Mucosa of descending colon (tissue), 3 donors: ENCODE measurements around the gene SPRY2. TPM values are rescaled to one million over a fixed set of nuclear protein-coding genes. Genes with fewer than 3 reads are reported as not detected.

Experiments used
- ATAC-seq: fragments of 200-7000 bp; cut with Tn5 transposase; one replicate; pipeline ENCODE4 v1.9.1; 2020; ENCODE audit warnings: mild to moderate bottlenecking, moderate library complexity
- DNase-seq, 3 donors: peaks; one replicate each; pipeline ENCODE4 v3.0.0-alpha.2; 2020
- H3K36me3 ChIP-seq: fragments of 200-600 bp; one replicate; pipeline ENCODE4 v1.8.0; 2021; ENCODE audit warnings: low read depth, mild to moderate bottlenecking
- H3K4me1 ChIP-seq: fragments of 200-600 bp; one replicate; pipeline ENCODE4 v1.8.0; 2021; ENCODE audit warnings: low read depth, mild to moderate bottlenecking
- H3K4me3 ChIP-seq: fragments of 200-600 bp; one replicate; pipeline ENCODE4 v1.8.0; 2021; ENCODE audit warnings: mild to moderate bottlenecking
- H3K9me3 ChIP-seq: fragments of 200-600 bp; one replicate; pipeline ENCODE4 v1.8.0; 2021; ENCODE audit warnings: mild to moderate bottlenecking
- CTCF ChIP-seq: fragments of 200-600 bp; IDR thresholded peaks from one replicate; pipeline ENCODE4 v1.8.0; 2022; ENCODE audit warnings: antibody characterized with exemption, mild to moderate bottlenecking
- intact Hi-C, 2 donors: fragments of 100-400 bp; cut with DNase I in 1 of 2; cut with micrococcal nuclease in 1 of 2; formaldehyde crosslinking; loops; one replicate each; pipeline versions ENCODE4 v1.11.0 to v1.11.1; 2022; cut with DNase I, micrococcal nuclease
- total RNA-seq, 3 donors: library from RNA; stranded (reverse); fragmentation: NEBNext Ultra II Directional in 2 of 3; extraction: Animal tissue kit (Norgen Biotek cat#: 25700) in 2 of 3; gene quantifications; one replicate each; pipeline versions ENCODE4 v1.2.1 to v1.2.4, GENCODE V29; 2021 to 2023
- donor health status: DM: no; HTN: no; CAD: no; lungs with moderate emphysema.
- donor health status: DM: no; HTN: no; CAD: no.
- donor health status: DM: no; HTN: yes; CAD: no.

Gene SPRY2
- total RNA-seq, 3 donors from 2014 or later: 47.8 to 51.3 (median 50.9) TPM

- no peak for ATAC-seq
Measured at GRCh38 chr13:80386002-80386401, 45.1 kb upstream of the SPRY2 start.

GRCh38 chr13:80382576-80382975, 41.6 kb upstream of the SPRY2 start:
- DNase-seq (no peak), ATAC-seq (no peak)
- no peaks in the 10 kb centered on the region for H3K9me3 ChIP-seq
- H3K36me3 ChIP-seq: no peaks in the 10 kb centered on the region
- no peak overlapping the region for H3K4me3 ChIP-seq
- no peak for TF ChIP-seq CTCF
- no peaks in the 10 kb centered on the region for H3K4me1 ChIP-seq
- intact Hi-C loops: no loop called here

More at GRCh38 chr13:80386002-80386401, 45.1 kb upstream of the SPRY2 start:
- Histone ChIP-seq H3K4me3 (no peak overlapping the region), H3K4me1 (no peaks in the 10 kb centered on the region), H3K36me3 (no peaks in the 10 kb centered on the region), H3K9me3 (no peaks in the 10 kb centered on the region)
- intact Hi-C loops: no loop called here
- no peak for TF ChIP-seq CTCF
- no peak for DNase-seq

- Histone ChIP-seq H3K4me1 (no peaks in the 10 kb centered on the region), H3K36me3 (no peaks in the 10 kb centered on the region), H3K9me3 (no peaks in the 10 kb centered on the region), H3K4me3 (no peak overlapping the region)
- no peak for TF ChIP-seq CTCF
- intact Hi-C loops: no loop called here
- ATAC-seq (no peak), DNase-seq (no peak)
Measured at GRCh38 chr13:80379245-80379644, 38.3 kb upstream of the SPRY2 start.

- Histone ChIP-seq H3K9me3 (no peaks in the 10 kb centered on the region), H3K4me3 (no peak overlapping the region), H3K36me3 (no peaks in the 10 kb centered on the region), H3K4me1 (no peaks in the 10 kb centered on the region)
- DNase-seq (no peak), ATAC-seq (no peak)
- intact Hi-C loops: no loop called here
- TF ChIP-seq CTCF: no peak
Measured at GRCh38 chr13:80376554-80376953, 35.6 kb upstream of the SPRY2 start.

GRCh38 chr13:80374901-80375300, 34.0 kb upstream of the SPRY2 start:
- Histone ChIP-seq H3K4me3 (no peak overlapping the region), H3K36me3 (no peaks in the 10 kb centered on the region), H3K4me1 (no peaks in the 10 kb centered on the region), H3K9me3 (no peaks in the 10 kb centered on the region)
- ATAC-seq: no peak
- no peak for TF ChIP-seq CTCF
- intact Hi-C loops: no loop called here
- no peak for DNase-seq

- Histone ChIP-seq H3K36me3 (no peaks in the 10 kb centered on the region), H3K4me3 (no peak overlapping the region), H3K9me3 (no peaks in the 10 kb centered on the region), H3K4me1 (no peaks in the 10 kb centered on the region)
- ATAC-seq: no peak
- no peak for TF ChIP-seq CTCF
- no peak for DNase-seq
- intact Hi-C loops: no loop called here
Measured at GRCh38 chr13:80374444-80374843, 33.5 kb upstream of the SPRY2 start.
